SK-N-SH (cell line): ENCODE measurements around the gene ZFP62. TPM values are rescaled to one million over a fixed set of nuclear protein-coding genes. Genes with fewer than 3 reads are reported as not detected.

Experiments
- CTCF ChIA-PET: fragments of 300-600, 350-600 bp; formaldehyde crosslinking; extraction: SDS; loops from one replicate; lab custom pipeline; 2021; lab: Yijun Ruan, JAX
- POLR2A ChIA-PET: fragments of 350-600 bp; sonication (Branson Sonifier 250); formaldehyde crosslinking; extraction: SDS; loops from one replicate; lab custom pipeline; 2020; ENCODE audit warnings: antibody characterized with exemption, inconsistent platforms; lab: Yijun Ruan, JAX
- DNase-seq: peaks from one replicate; pipeline ENCODE4 v3.0.0; 2012
- H2AFZ ChIP-seq: fragments of 200-600 bp; sonication (generic); 2 replicates; pipeline ENCODE4 v1.8.1; 2016; ENCODE audit warnings: antibody characterized with exemption, mild to moderate bottlenecking, low read depth
- H3F3A ChIP-seq: fragments of 200-600 bp; sonication (generic); replicated peaks from 2 replicates; pipeline ENCODE3; 2016; ENCODE audit warnings: antibody characterized with exemption, mild to moderate bottlenecking; ENCODE audit not compliant: insufficient read depth
- H3K27ac ChIP-seq, 2 experiments: fragments of 200-500 bp in 1 of 2; fragments of 200-600 bp in 1 of 2; sonication (Bioruptor generic) in 1 of 2; sonication (generic), shearing (Covaris generic) in 1 of 2; 2 replicates each; pipeline versions ENCODE4 v1.5.1 to v1.6.1; 2014 to 2016; ENCODE audit warnings: low read depth in 2 of 2, inconsistent platforms in 1 of 2, low read length in 1 of 2, mild to moderate bottlenecking in 1 of 2, mixed read lengths in 1 of 2
- H3K27me3 ChIP-seq: fragments of 200-600 bp; sonication (generic), shearing (Covaris generic); 2 replicates; pipeline ENCODE4 v1.6.1; 2016; ENCODE audit warnings: mixed run types; ENCODE audit not compliant: insufficient read depth
- H3K36me3 ChIP-seq, 2 experiments: fragments of 200-500 bp in 1 of 2; fragments of 200-600 bp in 1 of 2; sonication (Bioruptor generic) in 1 of 2; sonication (generic) in 1 of 2; replicated peaks in 1 of 2; 2 replicates each; pipeline versions ENCODE3 to v1.5.1; 2014 to 2016; ENCODE audit warnings: low read length in 1 of 2, mild to moderate bottlenecking in 1 of 2; ENCODE audit not compliant: insufficient read depth in 2 of 2, control insufficient read depth in 1 of 2
- H3K4me1 ChIP-seq, 2 experiments: fragments of 200-500 bp in 1 of 2; fragments of 200-600 bp in 1 of 2; sonication (Bioruptor generic) in 1 of 2; sonication (generic), shearing (Covaris generic) in 1 of 2; 2 replicates each; pipeline versions ENCODE4 v1.5.1 to v1.6.1; 2014 to 2016; ENCODE audit warnings: low read depth in 1 of 2, low read length in 1 of 2, mixed run types in 1 of 2; ENCODE audit not compliant: insufficient read depth in 2 of 2, control insufficient read depth in 1 of 2
- H3K4me2 ChIP-seq: fragments of 200-600 bp; sonication (generic), shearing (Covaris generic); 2 replicates; pipeline ENCODE4 v1.6.1; 2017; ENCODE audit warnings: mixed run types
- H3K4me3 ChIP-seq, 2 experiments: fragments of 200-500 bp in 1 of 2; fragments of 200-600 bp in 1 of 2; sonication (Bioruptor generic) in 1 of 2; sonication (generic), shearing (Covaris generic) in 1 of 2; 2 replicates each; pipeline versions ENCODE4 v1.5.1 to v1.8.1; 2014 to 2016; ENCODE audit warnings: low read depth in 2 of 2, inconsistent platforms in 1 of 2, low read length in 1 of 2, mild to moderate bottlenecking in 1 of 2, mixed read lengths in 1 of 2, moderate library complexity in 1 of 2
- H3K79me2 ChIP-seq: fragments of 200-600 bp; sonication (generic); 2 replicates; pipeline ENCODE4 v1.8.1; 2017; ENCODE audit warnings: mild to moderate bottlenecking; ENCODE audit not compliant: insufficient read depth
- H3K9ac ChIP-seq: fragments of 200-600 bp; sonication (generic); 2 replicates; pipeline ENCODE4 v1.6.1; 2017; ENCODE audit warnings: mixed run types
- H3K9me2 ChIP-seq: fragments of 200-600 bp; sonication (generic); 2 replicates; pipeline ENCODE4 v1.6.1; 2017; ENCODE audit warnings: mixed run types
- H3K9me3 ChIP-seq: fragments of 200-600 bp; sonication (generic); 2 replicates; pipeline ENCODE4 v1.6.1; 2017; ENCODE audit warnings: mixed run types, mild to moderate bottlenecking, moderate library complexity
- H4K20me1 ChIP-seq: fragments of 200-600 bp; sonication (generic); 2 replicates; pipeline ENCODE4 v1.6.1; 2017; ENCODE audit warnings: mild to moderate bottlenecking, mixed run types; ENCODE audit not compliant: insufficient read depth
- CHD2 ChIP-seq: fragments of 150-350 bp; IDR thresholded peaks from 2 replicates; pipeline ENCODE4 v1.6.1; 2018; ENCODE audit warnings: low read length; ENCODE audit not compliant: partially characterized antibody
- ELF1 ChIP-seq: IDR thresholded peaks from 2 replicates; pipeline ENCODE4 v1.4.0; 2012
- EP300 ChIP-seq, 2 experiments: IDR thresholded peaks; 2 replicates each; pipeline versions ENCODE4 v1.4.0 to v1.6.1; 2012; ENCODE audit warnings: borderline replicate concordance in 1 of 2, low read depth in 1 of 2, low read length in 1 of 2
- FOXM1 ChIP-seq: IDR thresholded peaks from 2 replicates; pipeline ENCODE4 v1.4.0; 2012; ENCODE audit warnings: low read depth, mild to moderate bottlenecking
- IRF3 ChIP-seq: fragments of 150-350 bp; IDR thresholded peaks from 2 replicates; pipeline ENCODE4 v1.6.1; 2016; ENCODE audit warnings: mild to moderate bottlenecking, low read depth, low read length
- MAX ChIP-seq: IDR thresholded peaks from 2 replicates; pipeline ENCODE4 v1.4.0; 2012; ENCODE audit warnings: low read depth
- MEF2A ChIP-seq: IDR thresholded peaks from 2 replicates; pipeline ENCODE4 v1.4.0; 2012; ENCODE audit warnings: low read depth, borderline replicate concordance
- MXI1 ChIP-seq: IDR thresholded peaks from 2 replicates; pipeline ENCODE4 v1.6.1; 2012; ENCODE audit warnings: mild to moderate bottlenecking, low read depth, low read length, improper control_type of control experiment
- NFIC ChIP-seq: IDR thresholded peaks from 2 replicates; pipeline ENCODE4 v1.4.0; 2012; ENCODE audit warnings: borderline replicate concordance
- PBX3 ChIP-seq: IDR thresholded peaks from 2 replicates; pipeline ENCODE4; 2012
- RCOR1 ChIP-seq: fragments of 150-350 bp; IDR thresholded peaks from 2 replicates; pipeline ENCODE4 v1.6.1; 2017; ENCODE audit warnings: antibody characterized with exemption, low read length
- SIN3A ChIP-seq: IDR thresholded peaks from 2 replicates; pipeline ENCODE4 v1.6.1; 2012; ENCODE audit warnings: low read depth, mild to moderate bottlenecking, low read length, moderate library complexity, borderline replicate concordance
- SMC3 ChIP-seq: IDR thresholded peaks from 2 replicates; pipeline ENCODE4 v1.6.1; 2012; ENCODE audit warnings: low read depth, low read length, improper control_type of control experiment
- YY1 ChIP-seq: IDR thresholded peaks from 2 replicates; pipeline ENCODE4 v1.4.0; 2012; ENCODE audit warnings: low read depth, mild to moderate bottlenecking
- WGBS: methylation state at CpG from one replicate; pipeline ENCODE4 v1.1.6; 2017; ENCODE audit warnings: low lambda C conversion rate; 5-methylcytosine and 5-hydroxymethylcytosine counted together
- polyA plus RNA-seq, 3 experiments: library from polyadenylated mRNA; depleted of rRNA; stranded (reverse); fragments of >200 nt; gene quantifications; 2 replicates each; pipeline ENCODE4 v1.2.3, GENCODE V29; 2012
- TF ChIP-seq, protein P1 (sequence below): IDR thresholded peaks from 2 replicates; pipeline ENCODE4 v1.6.1; 2012; ENCODE audit warnings: mild to moderate bottlenecking, low read depth, low read length, moderate library complexity
- TF ChIP-seq, protein P2 (sequence below): IDR thresholded peaks from 2 replicates; pipeline ENCODE4 v1.4.0; 2012; ENCODE audit warnings: low read depth, borderline replicate concordance

The ZFP62 gene
- polyA plus RNA-seq, 1 of the 3 experiments (the other 2 are of a cell fraction) = 6.0 TPM

- H3K9me2 ChIP-seq = no peaks in the 10 kb centered on the region
- no peaks in the 10 kb centered on the region for H3K79me2 ChIP-seq
- TF ChIP-seq ELF1 (no peak), CHD2 (no peak), FOXM1 (no peak), PBX3 (no peak), EP300 (IDR thresholded peaks at IDR 0.05; ENCODE audit: borderline replicate concordance in 1 of 2, low read depth in 1 of 2, low read length in 1 of 2) (no peak), MXI1 (no peak), SMC3 (no peak), NFIC (no peak), MAX (no peak)
- TF ChIP-seq, protein P1, sequence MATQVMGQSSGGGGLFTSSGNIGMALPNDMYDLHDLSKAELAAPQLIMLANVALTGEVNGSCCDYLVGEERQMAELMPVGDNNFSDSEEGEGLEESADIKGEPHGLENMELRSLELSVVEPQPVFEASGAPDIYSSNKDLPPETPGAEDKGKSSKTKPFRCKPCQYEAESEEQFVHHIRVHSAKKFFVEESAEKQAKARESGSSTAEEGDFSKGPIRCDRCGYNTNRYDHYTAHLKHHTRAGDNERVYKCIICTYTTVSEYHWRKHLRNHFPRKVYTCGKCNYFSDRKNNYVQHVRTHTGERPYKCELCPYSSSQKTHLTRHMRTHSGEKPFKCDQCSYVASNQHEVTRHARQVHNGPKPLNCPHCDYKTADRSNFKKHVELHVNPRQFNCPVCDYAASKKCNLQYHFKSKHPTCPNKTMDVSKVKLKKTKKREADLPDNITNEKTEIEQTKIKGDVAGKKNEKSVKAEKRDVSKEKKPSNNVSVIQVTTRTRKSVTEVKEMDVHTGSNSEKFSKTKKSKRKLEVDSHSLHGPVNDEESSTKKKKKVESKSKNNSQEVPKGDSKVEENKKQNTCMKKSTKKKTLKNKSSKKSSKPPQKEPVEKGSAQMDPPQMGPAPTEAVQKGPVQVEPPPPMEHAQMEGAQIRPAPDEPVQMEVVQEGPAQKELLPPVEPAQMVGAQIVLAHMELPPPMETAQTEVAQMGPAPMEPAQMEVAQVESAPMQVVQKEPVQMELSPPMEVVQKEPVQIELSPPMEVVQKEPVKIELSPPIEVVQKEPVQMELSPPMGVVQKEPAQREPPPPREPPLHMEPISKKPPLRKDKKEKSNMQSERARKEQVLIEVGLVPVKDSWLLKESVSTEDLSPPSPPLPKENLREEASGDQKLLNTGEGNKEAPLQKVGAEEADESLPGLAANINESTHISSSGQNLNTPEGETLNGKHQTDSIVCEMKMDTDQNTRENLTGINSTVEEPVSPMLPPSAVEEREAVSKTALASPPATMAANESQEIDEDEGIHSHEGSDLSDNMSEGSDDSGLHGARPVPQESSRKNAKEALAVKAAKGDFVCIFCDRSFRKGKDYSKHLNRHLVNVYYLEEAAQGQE = no peak
- TF ChIP-seq, all 33 proteins: peak for 0
- ChIA-PET CTCF (interaction anchor here (0.6 to 1.4 kb wide), 2 partner anchors 9 to 15 kb away, joined by 3 to 5 read pairs; no protein-coding TSS in a partner anchor), POLR2A (no interaction called here)
- Histone ChIP-seq H3F3A (peaks cover 2% of the 10 kb centered on the region), H3K9ac (no peak overlapping the region), H4K20me1 (no peaks in the 10 kb centered on the region), H2AFZ (no peak overlapping the region), H3K9me3 (no peaks in the 10 kb centered on the region), H3K36me3 (no peaks in the 10 kb centered on the region), H3K4me2 (no peak overlapping the region), H3K27ac (no peak overlapping the region), H3K27me3 (no peaks in the 10 kb centered on the region), H3K4me3 (no peak overlapping the region), H3K4me1 (0 out of 4 replicates have a peak, but pooled peaks cover 0 to 5% of the 10 kb centered on the region in 2 experiments)
- WGBS = 72% methylated on average over 4 of the region's 4 CpGs
- no peak for DNase-seq
Measured at GRCh38 chr5:180821538-180821937, 39.5 kb downstream of the ZFP62 start.

- Histone ChIP-seq H3K4me2 (no peak overlapping the region), H3K27me3 (no peaks in the 10 kb centered on the region), H4K20me1 (no peaks in the 10 kb centered on the region), H2AFZ (no peak overlapping the region), H3K4me3 (no peak overlapping the region), H3K9me2 (no peaks in the 10 kb centered on the region), H3K36me3 (no peaks in the 10 kb centered on the region), H3K9ac (no peak overlapping the region), H3F3A (no peaks in the 10 kb centered on the region), H3K79me2 (no peaks in the 10 kb centered on the region), H3K27ac (no peak overlapping the region), H3K4me1 (0 out of 4 replicates have a peak, but pooled peaks cover 0 to 4% of the 10 kb centered on the region in 2 experiments), H3K9me3 (no peaks in the 10 kb centered on the region)
- DNase-seq = no peak
- POLR2A ChIA-PET = no interaction called here
- CTCF ChIA-PET = interaction anchor here (1.4 kb wide), 1 partner anchor 10 kb away, joined by 5 read pairs; no protein-coding TSS in a partner anchor
- 85% methylated on average over 3 of the region's 3 CpGs for WGBS
- TF ChIP-seq FOXM1 (no peak), MEF2A (no peak), RCOR1 (no peak), IRF3 (no peak), YY1 (no peak), SIN3A (no peak), PBX3 (no peak), MXI1 (no peak), SMC3 (no peak)
- TF ChIP-seq, protein P2, sequence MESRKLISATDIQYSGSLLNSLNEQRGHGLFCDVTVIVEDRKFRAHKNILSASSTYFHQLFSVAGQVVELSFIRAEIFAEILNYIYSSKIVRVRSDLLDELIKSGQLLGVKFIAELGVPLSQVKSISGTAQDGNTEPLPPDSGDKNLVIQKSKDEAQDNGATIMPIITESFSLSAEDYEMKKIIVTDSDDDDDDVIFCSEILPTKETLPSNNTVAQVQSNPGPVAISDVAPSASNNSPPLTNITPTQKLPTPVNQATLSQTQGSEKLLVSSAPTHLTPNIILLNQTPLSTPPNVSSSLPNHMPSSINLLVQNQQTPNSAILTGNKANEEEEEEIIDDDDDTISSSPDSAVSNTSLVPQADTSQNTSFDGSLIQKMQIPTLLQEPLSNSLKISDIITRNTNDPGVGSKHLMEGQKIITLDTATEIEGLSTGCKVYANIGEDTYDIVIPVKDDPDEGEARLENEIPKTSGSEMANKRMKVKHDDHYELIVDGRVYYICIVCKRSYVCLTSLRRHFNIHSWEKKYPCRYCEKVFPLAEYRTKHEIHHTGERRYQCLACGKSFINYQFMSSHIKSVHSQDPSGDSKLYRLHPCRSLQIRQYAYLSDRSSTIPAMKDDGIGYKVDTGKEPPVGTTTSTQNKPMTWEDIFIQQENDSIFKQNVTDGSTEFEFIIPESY = no peak
Measured at GRCh38 chr5:180820788-180821321, 40.2 kb downstream of the ZFP62 start.
